NCI-H69 (cell line): ENCODE measurements around the gene OR51B4.
"Not testable (repeated sequence)": the region's sequence is repeated elsewhere in the genome, so short reads cannot be mapped to it uniquely, and the experiment has no call there.

Experiments
- DNase-seq: peaks from one replicate; lab custom pipeline; 2025; lab: John Stamatoyannopoulos, UW

OR51B4 gene

GRCh38 chr11:5272395-5273017, 29.2 kb downstream of the OR51B4 start:
- DNase-seq, result no peak

GRCh38 chr11:5269715-5270147, 32.0 kb downstream of the OR51B4 start, which contains the start of gene HBE1:
TSS of gene HBE1 (minus strand) at chr11:5269945. CDS start at chr11:5269890, 55 bp downstream.
- DNase-seq, result no peak

GRCh38 chr11:5267033-5267563, 34.6 kb downstream of the OR51B4 start:
- DNase-seq, result no peak

GRCh38 chr11:5266609-5267008, 35.1 kb downstream of the OR51B4 start:
- DNase-seq, result no peak

- DNase-seq, result no peak
These were observed 35.9 kb downstream of the OR51B4 start for GRCh38 chr11:5265832-5266231.

GRCh38 chr11:5258543-5259262, 43.0 kb downstream of the OR51B4 start:
- DNase-seq, result no peak

GRCh38 chr11:5257296-5257695, 44.5 kb downstream of the OR51B4 start:
- no peak for DNase-seq

- DNase-seq, result not testable (repeated sequence)
These were observed 46.9 kb downstream of the OR51B4 start, which contains the start of gene HBG2 for GRCh38 chr11:5254646-5255413. TSS of gene HBG2 (minus strand) at chr11:5254781. CDS start at chr11:5254728, 53 bp downstream.

- not testable (repeated sequence) for DNase-seq
These were observed 47.7 kb downstream of the OR51B4 start for GRCh38 chr11:5254023-5254422.

GRCh38 chr11:5253440-5253839, 48.3 kb downstream of the OR51B4 start:
- not testable (repeated sequence) for DNase-seq

GRCh38 chr11:5252919-5253265, 48.9 kb downstream of the OR51B4 start:
- no peak for DNase-seq

- DNase-seq, result no peak
These were observed 49.4 kb downstream of the OR51B4 start for GRCh38 chr11:5252192-5252918.

- DNase-seq, result no peak
These were observed 50.0 kb downstream of the OR51B4 start for GRCh38 chr11:5251746-5252145.
